Hindlimb muscle (tissue), 1 donor: ENCODE measurements around the gene SIPA1. TPM values are rescaled to one million over a fixed set of nuclear protein-coding genes. Genes with fewer than 3 reads are reported as not detected.
"Not testable (repeated sequence)": the region's sequence is repeated elsewhere in the genome, so short reads cannot be mapped to it uniquely, and the experiment has no call there.

Source experiments
- DNase-seq: peaks from one replicate; pipeline ENCODE4 v3.0.0-alpha.2; 2013
- polyA plus RNA-seq: library from polyadenylated mRNA; unstranded; fragments of 120-200 nt; gene quantifications from one replicate; pipeline ENCODE4 v1.2.1, GENCODE V29; 2013; ENCODE audit not compliant: insufficient read length

The SIPA1 gene
- polyA plus RNA-seq, 1 donor: 41.7 TPM

GRCh38 chr11:65660908-65661307, 23.0 kb downstream of the SIPA1 start:
- DNase-seq: not testable (repeated sequence)

GRCh38 chr11:65661599-65662246, 23.8 kb downstream of the SIPA1 start:
- no peak for DNase-seq

GRCh38 chr11:65662247-65662798, 24.4 kb downstream of the SIPA1 start:
- DNase-seq: no peak

- peak; percentile 96 for DNase-seq
Observed at GRCh38 chr11:65662799-65663638, 25.1 kb downstream of the SIPA1 start, which contains the start of gene RELA. RELA (minus strand) TSS chr11:65662916; CDS start chr11:65662832, 84 bp downstream.

GRCh38 chr11:65663639-65664200, 25.8 kb downstream of the SIPA1 start:
- peak; percentile 82 for DNase-seq

GRCh38 chr11:65672180-65672860, 34.4 kb downstream of the SIPA1 start:
- DNase-seq: no peak

GRCh38 chr11:65672982-65673381, 35.1 kb downstream of the SIPA1 start:
- no peak for DNase-seq

- DNase-seq: no peak
Observed at GRCh38 chr11:65680192-65680743, 42.4 kb downstream of the SIPA1 start.

- not testable (repeated sequence) for DNase-seq
Observed at GRCh38 chr11:65683480-65683879, 45.6 kb downstream of the SIPA1 start.

- no peak for DNase-seq
Observed at GRCh38 chr11:65685981-65686380, 48.1 kb downstream of the SIPA1 start.

- not testable (repeated sequence) for DNase-seq
Observed at GRCh38 chr11:65691847-65692246, 53.9 kb downstream of the SIPA1 start.

GRCh38 chr11:65692367-65692766, 54.5 kb downstream of the SIPA1 start:
- no peak for DNase-seq

GRCh38 chr11:65695459-65696241, 57.7 kb downstream of the SIPA1 start:
- no peak for DNase-seq

- DNase-seq: no peak
Observed at GRCh38 chr11:65696802-65697552, 59.1 kb downstream of the SIPA1 start.

GRCh38 chr11:65698205-65698604, 60.3 kb downstream of the SIPA1 start:
- no peak for DNase-seq

- no peak for DNase-seq
Observed at GRCh38 chr11:65699306-65699705, 61.4 kb downstream of the SIPA1 start.

- no peak for DNase-seq
Observed at GRCh38 chr11:65700399-65700798, 62.5 kb downstream of the SIPA1 start.
